ENCODE data around the gene MFSD1.

The MFSD1 gene

DNA sequence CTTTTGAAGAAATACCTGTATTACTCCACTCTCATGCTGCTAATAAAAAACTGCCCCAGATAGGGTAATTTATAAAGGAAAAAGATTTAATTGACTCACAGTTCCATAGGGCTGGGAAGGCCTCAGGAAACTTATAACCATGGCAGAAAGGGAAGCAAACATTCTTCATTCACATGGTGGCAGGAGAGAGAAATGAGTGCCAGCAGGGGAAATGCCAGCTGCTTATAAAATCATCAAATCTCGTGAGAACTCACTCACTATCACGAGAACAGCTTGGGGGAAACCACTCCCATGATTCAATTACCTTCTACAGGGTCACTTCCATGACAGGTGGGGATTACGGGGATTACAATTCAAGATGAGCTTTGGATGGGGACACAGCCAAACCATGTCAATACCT is 18.7 kb downstream of the MFSD1 start:
- DNase-seq, result no peak

- DNase-seq, result no peak
These were observed 20.0 kb downstream of the MFSD1 start for GRCh38 chr3:158821847-158822246.

DNA sequence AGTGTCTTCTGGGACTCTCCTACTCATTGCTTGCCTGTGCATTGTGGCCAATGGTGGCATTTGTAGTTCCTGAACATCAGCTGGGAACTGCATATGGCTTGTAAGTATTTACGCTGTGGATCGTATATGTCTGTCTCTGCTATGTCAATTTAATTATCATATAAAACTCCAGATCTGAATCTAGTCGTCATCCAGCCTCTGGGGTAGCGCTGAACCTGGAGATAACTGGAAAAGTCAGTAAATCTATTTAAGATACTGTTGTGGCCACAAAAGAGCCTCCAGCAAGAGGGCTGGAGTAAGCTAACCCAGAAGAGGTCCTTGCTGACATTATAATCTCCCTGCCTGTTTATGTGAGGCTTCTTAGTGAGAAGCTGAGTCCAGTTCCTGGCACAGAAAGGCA is 21.6 kb downstream of the MFSD1 start:
- DNase-seq, result no peak

DNA sequence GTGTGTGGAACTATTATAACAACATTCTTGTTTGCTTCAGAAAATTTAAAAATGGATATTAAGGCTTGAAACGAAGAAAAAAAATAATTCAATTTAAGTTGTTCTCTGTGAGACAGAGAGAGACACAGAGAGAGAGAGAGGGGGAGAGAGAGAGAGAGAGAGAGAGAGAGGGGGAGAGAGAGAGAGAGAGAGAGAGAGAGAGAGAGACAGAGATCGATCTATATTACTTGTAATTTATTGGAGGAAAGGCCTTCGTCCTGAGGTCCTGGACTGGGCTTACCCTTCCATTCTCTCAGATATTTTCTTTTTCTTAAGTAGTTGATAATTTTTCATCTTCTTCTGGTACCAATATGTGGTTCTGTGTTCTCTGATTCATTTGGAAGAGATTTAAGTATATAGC is 25.9 kb downstream of the MFSD1 start:
- DNase-seq, result no peak

DNA sequence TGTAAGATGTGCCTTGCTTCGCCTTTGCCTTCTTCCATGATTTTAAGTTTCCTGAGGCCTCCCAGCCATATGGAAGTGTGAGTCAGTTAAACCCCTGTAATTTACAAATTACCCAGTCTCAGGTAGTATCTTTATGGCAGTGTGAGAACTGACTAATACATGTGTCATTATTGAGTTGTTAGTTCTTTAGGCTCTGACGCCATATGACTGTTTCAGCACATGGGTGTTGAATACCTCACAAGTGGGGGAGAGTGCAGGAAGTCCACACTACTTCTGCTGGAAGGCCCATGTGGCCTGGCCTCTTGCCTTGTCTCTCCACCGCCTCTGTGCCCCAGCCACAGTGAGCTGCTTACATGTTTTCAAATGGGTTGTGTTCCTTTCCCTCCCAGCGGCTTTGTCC is 28.5 kb downstream of the MFSD1 start:
- no peak for DNase-seq

- no peak for DNase-seq
These were observed 30.0 kb downstream of the MFSD1 start for GRCh38 chr3:158831861-158832260.

DNA sequence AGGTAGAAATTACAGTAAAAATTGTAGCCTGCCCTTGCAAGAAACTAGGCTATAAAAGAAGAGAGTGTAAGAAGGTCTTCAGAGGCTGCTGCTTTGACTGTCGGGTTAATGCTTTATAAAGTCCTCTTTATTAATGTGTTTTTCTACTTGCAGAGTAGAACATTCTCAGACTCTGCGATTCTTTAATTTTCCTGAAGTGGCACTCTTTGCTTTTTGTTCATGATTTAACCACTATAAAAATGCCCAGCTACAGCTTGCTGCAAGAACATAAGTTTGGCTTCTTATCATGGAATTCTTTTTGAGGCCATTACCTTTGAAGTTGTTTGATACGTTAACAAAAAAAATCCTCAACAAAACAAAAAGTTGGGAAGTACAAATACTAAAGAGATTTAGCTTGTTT is 33.8 kb downstream of the MFSD1 start:
- DNase-seq, result no peak

DNA sequence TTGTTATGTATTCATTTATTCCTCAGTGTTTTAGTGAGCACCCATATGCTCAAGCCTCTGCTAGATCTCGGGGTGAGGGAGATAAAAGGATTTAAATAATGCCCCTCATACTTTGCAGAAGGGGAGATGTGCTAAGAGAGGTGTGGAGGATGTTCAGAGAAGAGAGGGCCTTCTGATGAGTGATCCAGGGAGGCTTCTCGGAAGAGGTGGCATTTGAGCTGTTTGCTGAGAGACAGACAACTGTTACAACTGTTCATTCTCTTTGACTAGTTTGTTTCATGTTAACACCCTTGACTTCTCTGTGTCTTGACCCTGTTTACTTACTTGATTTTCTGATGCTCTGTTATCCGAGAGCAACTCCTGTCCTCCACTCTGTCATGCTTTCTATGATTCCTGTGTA is 34.5 kb downstream of the MFSD1 start:
- DNase-seq, result no peak

GRCh38 chr3:158837240-158837639 is 35.4 kb downstream of the MFSD1 start:
- DNase-seq, result no peak

DNA sequence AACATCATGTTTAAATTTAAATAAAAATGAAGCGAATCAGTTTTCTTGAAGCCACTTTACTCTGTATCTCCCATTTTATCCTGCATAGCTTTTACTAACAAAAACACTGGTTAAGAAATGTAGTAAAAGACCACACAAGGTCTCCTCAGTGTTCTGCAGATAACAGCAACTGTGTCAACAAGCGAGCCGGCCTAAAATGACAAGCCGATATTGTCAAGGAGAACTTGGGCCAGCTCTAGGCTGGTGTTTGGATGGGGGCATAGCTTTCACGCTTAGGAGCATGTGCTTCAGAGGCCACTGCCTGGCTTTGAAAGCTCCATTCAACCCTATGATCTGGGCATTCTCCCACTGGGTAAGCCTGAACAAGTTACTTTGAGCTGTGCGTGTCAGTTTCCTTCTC is 38.1 kb downstream of the MFSD1 start:
- no peak for DNase-seq

GRCh38 chr3:158841387-158841786 is 39.5 kb downstream of the MFSD1 start:
- DNase-seq, result no peak

DNA sequence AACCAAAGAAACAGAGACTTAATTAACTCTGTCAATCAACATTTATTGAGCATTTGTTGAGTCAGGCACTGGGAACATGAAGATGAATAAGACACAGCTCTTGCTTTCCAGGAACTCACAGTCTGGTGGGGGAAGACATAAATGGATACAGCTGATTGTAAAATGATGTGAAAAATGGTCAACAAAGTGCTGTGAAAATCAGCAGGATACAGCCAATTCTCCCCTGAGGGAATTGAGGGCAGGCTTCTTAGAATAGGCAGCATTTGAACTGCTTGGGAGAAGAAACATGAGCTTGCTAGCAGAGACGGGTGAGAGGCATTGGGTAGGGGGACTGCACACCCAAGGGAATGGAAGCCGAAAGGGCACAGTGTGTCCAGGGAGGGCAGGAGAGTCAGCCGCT is 41.1 kb downstream of the MFSD1 start:
- DNase-seq, result no peak

- DNase-seq, result no peak
These were observed 44.0 kb downstream of the MFSD1 start for GRCh38 chr3:158845765-158846350.

DNA sequence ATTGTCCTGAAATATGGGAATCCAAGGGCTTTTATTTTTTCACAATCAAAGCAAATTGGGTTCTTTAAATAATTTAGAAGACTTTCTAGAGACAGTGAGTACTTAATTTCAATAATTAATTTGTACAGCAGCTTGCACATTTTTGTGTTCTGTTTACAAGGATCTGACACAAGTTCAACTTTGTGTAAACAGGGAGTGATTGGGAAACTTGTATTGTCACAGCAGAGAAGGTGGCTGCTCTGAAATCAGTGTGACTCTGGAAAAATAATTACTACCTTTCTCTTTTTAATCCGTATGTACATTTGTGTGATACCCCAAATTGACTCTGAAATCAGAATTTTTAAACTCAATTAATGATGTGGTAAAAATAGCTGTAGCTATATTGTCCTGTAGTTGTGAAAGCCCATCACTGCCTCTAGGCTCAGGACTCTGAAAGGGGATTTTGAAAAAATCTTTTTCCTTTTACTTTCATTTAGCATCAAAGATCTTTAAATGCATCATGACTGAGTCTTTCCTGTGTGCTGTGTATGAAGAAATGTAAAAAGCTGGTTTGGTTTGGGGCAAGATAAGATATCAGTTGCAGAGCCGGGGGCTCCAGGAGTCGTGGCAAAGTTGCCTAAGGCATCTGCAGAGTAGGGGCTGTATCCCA is 45.1 kb downstream of the MFSD1 start:
- no peak for DNase-seq

DNA sequence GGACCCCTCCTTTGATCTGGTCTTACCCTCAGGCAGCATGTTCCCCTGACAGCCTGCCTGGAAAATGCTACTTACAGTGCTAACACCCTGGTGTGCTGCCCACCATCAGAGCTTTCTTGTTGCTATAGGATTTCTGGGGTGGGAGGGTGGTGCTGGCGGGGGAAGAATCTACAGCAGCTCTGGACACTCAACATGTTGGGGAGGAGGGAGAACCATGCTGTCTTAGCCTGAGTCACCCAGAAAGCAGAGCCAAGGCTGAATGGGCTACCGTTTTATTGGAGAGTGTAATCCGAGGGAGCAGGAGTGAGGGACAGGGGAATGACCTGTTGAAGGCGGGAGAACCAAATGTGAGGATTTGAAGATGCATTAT is 45.6 kb downstream of the MFSD1 start:
- no peak for DNase-seq

GRCh38 chr3:158847885-158848284 is 46.0 kb downstream of the MFSD1 start:
- no peak for DNase-seq

DNA sequence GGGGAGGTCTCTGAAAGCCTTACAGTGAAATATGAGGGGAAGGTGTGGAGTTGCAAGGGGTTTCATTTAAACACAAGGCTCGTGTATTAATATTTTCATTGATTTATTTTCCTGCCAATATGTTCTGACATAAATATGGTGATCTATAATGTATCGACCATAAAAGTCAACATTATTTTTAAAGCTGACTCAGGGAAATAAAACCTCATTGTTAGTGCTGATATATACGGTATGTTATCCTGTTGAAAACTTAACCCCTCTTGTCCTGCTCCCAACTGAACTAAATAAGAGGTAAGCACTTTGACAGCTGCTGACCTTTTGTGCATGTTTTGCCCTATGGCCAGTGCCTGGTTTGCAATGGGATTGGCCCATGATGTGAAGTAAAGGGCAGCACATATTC is 47.9 kb downstream of the MFSD1 start:
- DNase-seq, result no peak

- no peak for DNase-seq
These were observed 57.5 kb downstream of the MFSD1 start for GRCh38 chr3:158859362-158859761.

DNA sequence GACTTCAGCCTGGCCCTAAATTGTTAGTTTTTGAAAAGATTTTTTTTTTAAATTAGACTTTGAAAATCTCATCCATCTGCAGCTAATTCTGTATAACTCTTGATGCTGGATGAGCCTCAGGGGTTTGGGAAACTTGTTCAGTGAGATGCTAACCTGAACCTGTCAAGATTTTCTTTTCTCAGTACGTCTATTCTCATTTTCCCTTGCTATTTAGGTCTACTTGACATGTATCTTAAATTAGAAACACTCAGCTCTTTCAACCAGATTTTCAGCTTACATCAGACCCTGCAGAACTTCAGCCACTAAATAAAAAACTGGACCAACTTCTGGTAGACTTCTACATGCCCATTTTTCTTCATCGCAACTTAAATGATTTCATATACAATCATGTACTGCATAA is 61.4 kb downstream of the MFSD1 start:
- DNase-seq, result no peak

DNA sequence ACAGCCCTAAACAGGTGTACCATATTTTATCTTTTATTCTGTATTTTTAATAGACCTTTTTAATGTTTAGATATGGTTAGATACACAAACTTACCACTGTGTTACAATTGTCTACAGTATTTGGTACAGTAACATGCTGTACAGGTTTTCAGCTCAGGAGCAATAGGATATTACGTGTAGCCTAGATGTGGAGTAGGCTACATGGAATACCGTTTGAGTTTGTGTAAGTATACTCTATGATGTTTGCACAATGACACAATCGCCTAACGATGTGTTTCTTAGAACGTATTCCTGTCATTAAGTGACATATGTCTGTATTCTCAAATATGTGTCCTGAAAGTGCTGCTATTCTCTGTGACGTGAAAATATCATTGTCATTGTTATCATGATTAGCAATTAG is 62.6 kb downstream of the MFSD1 start:
- DNase-seq, result no peak

DNA sequence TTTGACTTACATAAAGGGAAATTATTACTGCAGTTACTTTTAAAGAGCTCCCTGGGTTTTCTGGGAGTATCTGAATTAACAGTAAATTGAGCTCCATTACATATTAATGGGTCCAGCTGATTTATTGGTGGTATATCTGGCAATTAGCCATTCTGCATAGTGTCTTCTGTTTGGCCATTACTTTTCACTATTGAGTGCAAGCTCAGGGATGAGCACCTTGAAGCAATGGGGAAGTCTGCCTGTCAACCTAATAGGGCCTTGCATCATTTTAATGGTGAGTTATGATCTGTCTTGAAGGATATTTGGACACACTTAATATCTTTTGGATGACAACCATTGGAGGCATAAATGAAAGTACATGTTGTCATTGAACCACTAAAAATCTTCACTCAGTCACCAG is 73.8 kb downstream of the MFSD1 start:
- DNase-seq, result no peak
